Smooth muscle cell (in vitro differentiated cells): ENCODE measurements around the gene FLYWCH2. TPM values are rescaled to one million over a fixed set of nuclear protein-coding genes. Genes with fewer than 3 reads are reported as not detected.

Experiments
- DNase-seq: peaks from one replicate; lab custom pipeline; 2025; ENCODE audit not compliant: unreplicated experiment; lab: John Stamatoyannopoulos, UW
- H2AFZ ChIP-seq: fragments of 200-600 bp; sonication (generic); 2 replicates; pipeline ENCODE4 v1.6.0; 2016; ENCODE audit warnings: antibody characterized with exemption, low read depth, mild to moderate bottlenecking
- H3F3A ChIP-seq: fragments of 200-600 bp; sonication (generic); 2 replicates; pipeline ENCODE4 v1.6.0; 2017; ENCODE audit warnings: antibody characterized with exemption, low read depth
- H3K27ac ChIP-seq: fragments of 200-600 bp; sonication (generic); 2 replicates; pipeline ENCODE4 v1.5.1; 2016; ENCODE audit warnings: low read depth, mild to moderate bottlenecking
- H3K27me3 ChIP-seq: fragments of 200-600 bp; sonication (generic); 2 replicates; pipeline ENCODE4 v1.6.1; 2016; ENCODE audit warnings: low read depth, mild to moderate bottlenecking
- H3K36me3 ChIP-seq: fragments of 200-600 bp; sonication (generic); 2 replicates; pipeline ENCODE4 v1.5.1; 2016; ENCODE audit warnings: low read depth
- H3K4me1 ChIP-seq: fragments of 200-600 bp; sonication (generic); 2 replicates; pipeline ENCODE4 v1.5.1; 2016; ENCODE audit warnings: low read depth
- H3K4me2 ChIP-seq: fragments of 200-600 bp; sonication (generic); 2 replicates; pipeline ENCODE4 v1.6.0; 2016; ENCODE audit warnings: mild to moderate bottlenecking
- H3K4me3 ChIP-seq: fragments of 200-600 bp; sonication (generic); 2 replicates; pipeline ENCODE4 v1.5.1; 2016; ENCODE audit warnings: mild to moderate bottlenecking
- H3K79me2 ChIP-seq: fragments of 200-600 bp; sonication (generic); 2 replicates; pipeline ENCODE4 v1.6.0; 2016; ENCODE audit warnings: low read depth, mild to moderate bottlenecking
- H3K9ac ChIP-seq: fragments of 200-600 bp; sonication (generic); 2 replicates; pipeline ENCODE4 v1.6.0; 2016; ENCODE audit warnings: low read depth
- H3K9me3 ChIP-seq: fragments of 200-600 bp; sonication (generic); replicated peaks from 2 replicates; pipeline ENCODE4 v1.5.1; 2016; ENCODE audit warnings: low read depth
- H4K20me1 ChIP-seq: fragments of 200-600 bp; sonication (generic); 2 replicates; pipeline ENCODE4 v1.6.0; 2016; ENCODE audit warnings: low read depth
- CTCF ChIP-seq: fragments of 200-600 bp; sonication (generic); IDR thresholded peaks from 2 replicates; pipeline ENCODE4 v1.5.1; 2017; ENCODE audit warnings: borderline replicate concordance, mild to moderate bottlenecking, antibody characterized with exemption; ENCODE audit not compliant: insufficient read depth, poor library complexity, severe bottlenecking
- WGBS: methylation state at CpG from one replicate; pipeline ENCODE4 v1.1.7; 2016; ENCODE audit warnings: low lambda C conversion rate; 5-methylcytosine and 5-hydroxymethylcytosine counted together
- polyA plus RNA-seq: library from polyadenylated mRNA; unstranded; fragments of >200 nt; fragmentation: Nextera tagmentation; extraction: Ambion mirVana; gene quantifications from 2 replicates; pipeline ENCODE4 v1.2.1, GENCODE V29; 2016
- total RNA-seq: library from RNA; depleted of rRNA; stranded (reverse); fragments of >200 nt; gene quantifications from 2 replicates; pipeline ENCODE4 v1.2.3, GENCODE V29; 2014

FLYWCH2 gene
- total and polyA plus RNA-seq, 2 experiments from 2014 or later: 31.7 to 52.7 TPM

- no peaks in the 10 kb centered on the region for H3F3A ChIP-seq
Measured at GRCh38 chr16:2874912-2875362, 8.1 kb upstream of the FLYWCH2 start.

GRCh38 chr16:2879854-2880508 is 3.0 kb upstream of the FLYWCH2 start:
- no peak overlapping the region for H3K4me3 ChIP-seq
- H2AFZ ChIP-seq: no peak overlapping the region
- WGBS: 79% methylated on average over 6 of the region's 6 CpGs
- H3K9ac ChIP-seq: no peak overlapping the region
- H4K20me1 ChIP-seq: no peaks in the 10 kb centered on the region
- H3K79me2 ChIP-seq: peaks cover 10% of the 10 kb centered on the region
- TF ChIP-seq CTCF: no peak
- H3K27me3 ChIP-seq: no peaks in the 10 kb centered on the region
- no peaks in the 10 kb centered on the region for H3K36me3 ChIP-seq
- no peak for DNase-seq
- H3K4me2 ChIP-seq: no peak overlapping the region
- no peak overlapping the region for H3K27ac ChIP-seq
- no peaks in the 10 kb centered on the region for H3K4me1 ChIP-seq
- no peaks in the 10 kb centered on the region for H3F3A ChIP-seq
- no peaks in the 10 kb centered on the region for H3K9me3 ChIP-seq

More at GRCh38 chr16:2874912-2875362, 8.1 kb upstream of the FLYWCH2 start:
- Histone ChIP-seq H3K4me1 (no peaks in the 10 kb centered on the region), H3K9me3 (no peaks in the 10 kb centered on the region), H3K27me3 (peaks cover 8% of the 10 kb centered on the region), H3K36me3 (no peaks in the 10 kb centered on the region), H3K4me2 (no peak overlapping the region), H3K4me3 (no peak overlapping the region), H3K9ac (no peak overlapping the region), H3K27ac (no peak overlapping the region), H4K20me1 (no peaks in the 10 kb centered on the region), H3K79me2 (no peaks in the 10 kb centered on the region), H2AFZ (no peak overlapping the region)
- 19% methylated on average over 25 of the region's 25 CpGs for WGBS
- TF ChIP-seq CTCF: peak; percentile 89
- DNase-seq: no peak

- WGBS: 19% methylated on average over 31 of the region's 52 CpGs
- peak overlapping the region; percentile 96 for H3K4me2 ChIP-seq
- peak overlapping the region; percentile 72 for H3K9ac ChIP-seq
- peak overlapping the region; percentile 44 for H3K27ac ChIP-seq
- peak overlapping the region; percentile 78 for H3K4me3 ChIP-seq
- peak overlapping the region; percentile 74 for H2AFZ ChIP-seq
- DNase-seq: no peak
- TF ChIP-seq CTCF: no peak
- no peaks in the 10 kb centered on the region for H3K36me3 ChIP-seq
- no peaks in the 10 kb centered on the region for H4K20me1 ChIP-seq
- H3K4me1 ChIP-seq: no peaks in the 10 kb centered on the region
- H3K9me3 ChIP-seq: no peaks in the 10 kb centered on the region
- peaks cover 14% of the 10 kb centered on the region for H3K79me2 ChIP-seq
- H3F3A ChIP-seq: no peaks in the 10 kb centered on the region
- no peaks in the 10 kb centered on the region for H3K27me3 ChIP-seq
Measured at GRCh38 chr16:2881783-2882649, 999 bp upstream of the FLYWCH2 start.
